Measurements from ENCODE around the gene NSFL1C. TPM values are rescaled to one million over a fixed set of nuclear protein-coding genes. Genes with fewer than 3 reads are reported as not detected.

The NSFL1C gene
- total and polyA plus RNA-seq, 2 experiments from 2014 or later = 48.9 to 92.2 TPM

DNA sequence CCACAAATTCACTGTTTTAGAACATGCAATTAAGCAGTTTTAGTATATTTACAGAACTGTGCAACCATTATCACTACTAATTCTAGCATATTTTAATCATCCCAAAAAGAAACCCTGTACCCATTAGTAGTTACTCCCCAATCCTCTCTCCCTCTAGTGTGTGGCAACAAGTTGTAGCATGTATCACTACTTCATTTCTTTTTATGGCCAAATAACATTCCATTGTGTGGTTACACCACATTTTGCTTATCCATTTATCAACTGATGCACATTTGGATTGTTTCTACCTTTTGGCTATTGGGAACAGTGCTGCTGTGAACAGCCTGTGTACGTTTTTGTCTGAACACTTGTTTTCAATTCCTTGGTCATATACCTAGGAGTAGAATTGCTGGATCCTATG, 42.3 kb downstream of the NSFL1C start:
- Histone ChIP-seq H4K20me1 (replicated peaks; ENCODE audit: insufficient read depth) (no peaks in the 10 kb centered on the region), H2AFZ (no peak overlapping the region), H3K79me2 (replicated peaks; ENCODE audit: insufficient read depth) (no peaks in the 10 kb centered on the region), H3K4me3 (no peak overlapping the region), H3K36me3 (ENCODE audit: insufficient read depth) (no peaks in the 10 kb centered on the region), H3K4me2 (no peak overlapping the region), H3K9me2 (ENCODE audit: insufficient read depth) (peaks cover 4% of the 10 kb centered on the region; the same call in 1 of the 2 replicates), H3K4me1 (ENCODE audit: insufficient read depth) (peaks cover 11% of the 10 kb centered on the region), H3F3A (replicated peaks; ENCODE audit: low read depth) (peaks cover 3% of the 10 kb centered on the region; the same call in 1 of the 2 replicates), H3K27ac (ENCODE audit: low read depth) (no peak overlapping the region), H3K27me3 (ENCODE audit: insufficient read depth) (no peaks in the 10 kb centered on the region)
- ATAC-seq (no peak), DNase-seq (ENCODE audit: low spot score) (no peak)
- peaks cover 5% of the 10 kb centered on the region for H3K27me3 Mint-ChIP-seq (ENCODE audit: insufficient read depth, low read depth, poor library complexity)
- H3K36me3 Mint-ChIP-seq (ENCODE audit: low read depth) = peaks cover 3% of the 10 kb centered on the region; the same call in 2 of the 3 replicates
- H3K27ac Mint-ChIP-seq = no peak overlapping the region
- H3K4me1 Mint-ChIP-seq = peaks cover 27% of the 10 kb centered on the region
- H3K9me3 Mint-ChIP-seq = peaks cover 21% of the 10 kb centered on the region; the same call in 2 of the 3 replicates
- no peak overlapping the region for H3K4me3 Mint-ChIP-seq
- TF ChIP-seq, protein P1, sequence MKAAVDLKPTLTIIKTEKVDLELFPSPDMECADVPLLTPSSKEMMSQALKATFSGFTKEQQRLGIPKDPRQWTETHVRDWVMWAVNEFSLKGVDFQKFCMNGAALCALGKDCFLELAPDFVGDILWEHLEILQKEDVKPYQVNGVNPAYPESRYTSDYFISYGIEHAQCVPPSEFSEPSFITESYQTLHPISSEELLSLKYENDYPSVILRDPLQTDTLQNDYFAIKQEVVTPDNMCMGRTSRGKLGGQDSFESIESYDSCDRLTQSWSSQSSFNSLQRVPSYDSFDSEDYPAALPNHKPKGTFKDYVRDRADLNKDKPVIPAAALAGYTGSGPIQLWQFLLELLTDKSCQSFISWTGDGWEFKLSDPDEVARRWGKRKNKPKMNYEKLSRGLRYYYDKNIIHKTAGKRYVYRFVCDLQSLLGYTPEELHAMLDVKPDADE (IDR thresholded peaks at IDR 0.05) = no peak
- TF ChIP-seq ZNF114 (CRISPR knock-in tag; IDR thresholded peaks at IDR 0.05) (no peak), CREB1 (CRISPR knock-in tag; IDR thresholded peaks at IDR 0.05; ENCODE audit: low read depth) (no peak), JUNB (IDR thresholded peaks at IDR 0.05; ENCODE audit: unreplicated experiment) (no peak), STAT1 (IDR thresholded peaks at IDR 0.05; ENCODE audit: unreplicated experiment) (no peak), EZH2phosphoT487 (IDR thresholded peaks at IDR 0.05; ENCODE audit: unreplicated experiment) (no peak), EZH2 (IDR thresholded peaks at IDR 0.05; ENCODE audit: low read depth, unreplicated experiment) (no peak), NANOG (IDR thresholded peaks at IDR 0.05; ENCODE audit: borderline replicate concordance) (no peak), POLR2AphosphoS5 (IDR thresholded peaks at IDR 0.05; ENCODE audit: low read depth) (no peak)
- TF ChIP-seq, protein P2, sequence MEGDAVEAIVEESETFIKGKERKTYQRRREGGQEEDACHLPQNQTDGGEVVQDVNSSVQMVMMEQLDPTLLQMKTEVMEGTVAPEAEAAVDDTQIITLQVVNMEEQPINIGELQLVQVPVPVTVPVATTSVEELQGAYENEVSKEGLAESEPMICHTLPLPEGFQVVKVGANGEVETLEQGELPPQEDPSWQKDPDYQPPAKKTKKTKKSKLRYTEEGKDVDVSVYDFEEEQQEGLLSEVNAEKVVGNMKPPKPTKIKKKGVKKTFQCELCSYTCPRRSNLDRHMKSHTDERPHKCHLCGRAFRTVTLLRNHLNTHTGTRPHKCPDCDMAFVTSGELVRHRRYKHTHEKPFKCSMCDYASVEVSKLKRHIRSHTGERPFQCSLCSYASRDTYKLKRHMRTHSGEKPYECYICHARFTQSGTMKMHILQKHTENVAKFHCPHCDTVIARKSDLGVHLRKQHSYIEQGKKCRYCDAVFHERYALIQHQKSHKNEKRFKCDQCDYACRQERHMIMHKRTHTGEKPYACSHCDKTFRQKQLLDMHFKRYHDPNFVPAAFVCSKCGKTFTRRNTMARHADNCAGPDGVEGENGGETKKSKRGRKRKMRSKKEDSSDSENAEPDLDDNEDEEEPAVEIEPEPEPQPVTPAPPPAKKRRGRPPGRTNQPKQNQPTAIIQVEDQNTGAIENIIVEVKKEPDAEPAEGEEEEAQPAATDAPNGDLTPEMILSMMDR (conservative IDR thresholded peaks at IDR 0.05; ENCODE audit: low read depth in 2 of 2) = no peak
- TF ChIP-seq, protein P3, sequence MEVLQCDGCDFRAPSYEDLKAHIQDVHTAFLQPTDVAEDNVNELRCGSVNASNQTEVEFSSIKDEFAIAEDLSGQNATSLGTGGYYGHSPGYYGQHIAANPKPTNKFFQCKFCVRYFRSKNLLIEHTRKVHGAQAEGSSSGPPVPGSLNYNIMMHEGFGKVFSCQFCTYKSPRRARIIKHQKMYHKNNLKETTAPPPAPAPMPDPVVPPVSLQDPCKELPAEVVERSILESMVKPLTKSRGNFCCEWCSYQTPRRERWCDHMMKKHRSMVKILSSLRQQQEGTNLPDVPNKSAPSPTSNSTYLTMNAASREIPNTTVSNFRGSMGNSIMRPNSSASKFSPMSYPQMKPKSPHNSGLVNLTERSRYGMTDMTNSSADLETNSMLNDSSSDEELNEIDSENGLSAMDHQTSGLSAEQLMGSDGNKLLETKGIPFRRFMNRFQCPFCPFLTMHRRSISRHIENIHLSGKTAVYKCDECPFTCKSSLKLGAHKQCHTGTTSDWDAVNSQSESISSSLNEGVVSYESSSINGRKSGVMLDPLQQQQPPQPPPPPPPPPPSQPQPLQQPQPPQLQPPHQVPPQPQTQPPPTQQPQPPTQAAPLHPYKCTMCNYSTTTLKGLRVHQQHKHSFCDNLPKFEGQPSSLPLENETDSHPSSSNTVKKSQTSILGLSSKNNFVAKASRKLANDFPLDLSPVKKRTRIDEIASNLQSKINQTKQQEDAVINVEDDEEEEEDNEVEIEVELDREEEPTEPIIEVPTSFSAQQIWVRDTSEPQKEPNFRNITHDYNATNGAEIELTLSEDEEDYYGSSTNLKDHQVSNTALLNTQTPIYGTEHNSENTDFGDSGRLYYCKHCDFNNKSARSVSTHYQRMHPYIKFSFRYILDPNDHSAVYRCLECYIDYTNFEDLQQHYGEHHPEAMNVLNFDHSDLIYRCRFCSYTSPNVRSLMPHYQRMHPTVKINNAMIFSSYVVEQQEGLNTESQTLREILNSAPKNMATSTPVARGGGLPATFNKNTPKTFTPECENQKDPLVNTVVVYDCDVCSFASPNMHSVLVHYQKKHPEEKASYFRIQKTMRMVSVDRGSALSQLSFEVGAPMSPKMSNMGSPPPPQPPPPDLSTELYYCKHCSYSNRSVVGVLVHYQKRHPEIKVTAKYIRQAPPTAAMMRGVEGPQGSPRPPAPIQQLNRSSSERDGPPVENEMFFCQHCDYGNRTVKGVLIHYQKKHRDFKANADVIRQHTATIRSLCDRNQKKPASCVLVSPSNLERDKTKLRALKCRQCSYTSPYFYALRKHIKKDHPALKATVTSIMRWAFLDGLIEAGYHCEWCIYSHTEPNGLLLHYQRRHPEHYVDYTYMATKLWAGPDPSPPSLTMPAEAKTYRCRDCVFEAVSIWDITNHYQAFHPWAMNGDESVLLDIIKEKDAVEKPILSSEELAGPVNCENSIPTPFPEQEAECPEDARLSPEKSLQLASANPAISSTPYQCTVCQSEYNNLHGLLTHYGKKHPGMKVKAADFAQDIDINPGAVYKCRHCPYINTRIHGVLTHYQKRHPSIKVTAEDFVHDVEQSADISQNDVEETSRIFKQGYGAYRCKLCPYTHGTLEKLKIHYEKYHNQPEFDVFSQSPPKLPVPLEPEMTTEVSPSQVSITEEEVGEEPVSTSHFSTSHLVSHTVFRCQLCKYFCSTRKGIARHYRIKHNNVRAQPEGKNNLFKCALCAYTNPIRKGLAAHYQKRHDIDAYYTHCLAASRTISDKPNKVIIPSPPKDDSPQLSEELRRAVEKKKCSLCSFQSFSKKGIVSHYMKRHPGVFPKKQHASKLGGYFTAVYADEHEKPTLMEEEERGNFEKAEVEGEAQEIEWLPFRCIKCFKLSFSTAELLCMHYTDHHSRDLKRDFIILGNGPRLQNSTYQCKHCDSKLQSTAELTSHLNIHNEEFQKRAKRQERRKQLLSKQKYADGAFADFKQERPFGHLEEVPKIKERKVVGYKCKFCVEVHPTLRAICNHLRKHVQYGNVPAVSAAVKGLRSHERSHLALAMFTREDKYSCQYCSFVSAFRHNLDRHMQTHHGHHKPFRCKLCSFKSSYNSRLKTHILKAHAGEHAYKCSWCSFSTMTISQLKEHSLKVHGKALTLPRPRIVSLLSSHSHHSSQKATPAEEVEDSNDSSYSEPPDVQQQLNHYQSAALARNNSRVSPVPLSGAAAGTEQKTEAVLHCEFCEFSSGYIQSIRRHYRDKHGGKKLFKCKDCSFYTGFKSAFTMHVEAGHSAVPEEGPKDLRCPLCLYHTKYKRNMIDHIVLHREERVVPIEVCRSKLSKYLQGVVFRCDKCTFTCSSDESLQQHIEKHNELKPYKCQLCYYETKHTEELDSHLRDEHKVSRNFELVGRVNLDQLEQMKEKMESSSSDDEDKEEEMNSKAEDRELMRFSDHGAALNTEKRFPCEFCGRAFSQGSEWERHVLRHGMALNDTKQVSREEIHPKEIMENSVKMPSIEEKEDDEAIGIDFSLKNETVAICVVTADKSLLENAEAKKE (CRISPR knock-in tag; IDR thresholded peaks at IDR 0.05) = no peak
- TF ChIP-seq, protein P4, sequence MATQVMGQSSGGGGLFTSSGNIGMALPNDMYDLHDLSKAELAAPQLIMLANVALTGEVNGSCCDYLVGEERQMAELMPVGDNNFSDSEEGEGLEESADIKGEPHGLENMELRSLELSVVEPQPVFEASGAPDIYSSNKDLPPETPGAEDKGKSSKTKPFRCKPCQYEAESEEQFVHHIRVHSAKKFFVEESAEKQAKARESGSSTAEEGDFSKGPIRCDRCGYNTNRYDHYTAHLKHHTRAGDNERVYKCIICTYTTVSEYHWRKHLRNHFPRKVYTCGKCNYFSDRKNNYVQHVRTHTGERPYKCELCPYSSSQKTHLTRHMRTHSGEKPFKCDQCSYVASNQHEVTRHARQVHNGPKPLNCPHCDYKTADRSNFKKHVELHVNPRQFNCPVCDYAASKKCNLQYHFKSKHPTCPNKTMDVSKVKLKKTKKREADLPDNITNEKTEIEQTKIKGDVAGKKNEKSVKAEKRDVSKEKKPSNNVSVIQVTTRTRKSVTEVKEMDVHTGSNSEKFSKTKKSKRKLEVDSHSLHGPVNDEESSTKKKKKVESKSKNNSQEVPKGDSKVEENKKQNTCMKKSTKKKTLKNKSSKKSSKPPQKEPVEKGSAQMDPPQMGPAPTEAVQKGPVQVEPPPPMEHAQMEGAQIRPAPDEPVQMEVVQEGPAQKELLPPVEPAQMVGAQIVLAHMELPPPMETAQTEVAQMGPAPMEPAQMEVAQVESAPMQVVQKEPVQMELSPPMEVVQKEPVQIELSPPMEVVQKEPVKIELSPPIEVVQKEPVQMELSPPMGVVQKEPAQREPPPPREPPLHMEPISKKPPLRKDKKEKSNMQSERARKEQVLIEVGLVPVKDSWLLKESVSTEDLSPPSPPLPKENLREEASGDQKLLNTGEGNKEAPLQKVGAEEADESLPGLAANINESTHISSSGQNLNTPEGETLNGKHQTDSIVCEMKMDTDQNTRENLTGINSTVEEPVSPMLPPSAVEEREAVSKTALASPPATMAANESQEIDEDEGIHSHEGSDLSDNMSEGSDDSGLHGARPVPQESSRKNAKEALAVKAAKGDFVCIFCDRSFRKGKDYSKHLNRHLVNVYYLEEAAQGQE (IDR thresholded peaks at IDR 0.05; ENCODE audit: unreplicated experiment) = no peak
